A673 (cell line): ENCODE measurements around the gene MDM2. TPM values are rescaled to one million over a fixed set of nuclear protein-coding genes. Genes with fewer than 3 reads are reported as not detected.

ENCODE experiments used
- BruUV-seq: library from RNA; stranded (reverse); fragments of 400-500 nt; replicated peaks from 2 replicates; lab custom pipeline; 2021; lab: Mats Ljungman, UMichigan
- CTCF ChIA-PET: fragments of 300-600 bp; sonication (Branson Sonifier 250); formaldehyde crosslinking; loops from one replicate; lab custom pipeline; 2022; ENCODE audit warnings: antibody characterized with exemption; lab: Charles Lee
- POLR2A ChIA-PET: fragments of 300-600 bp; sonication (Branson Sonifier 250); formaldehyde crosslinking; loops from one replicate; lab custom pipeline; 2022; ENCODE audit warnings: antibody characterized with exemption; ENCODE audit not compliant: low non-redundant PET; lab: Charles Lee
- DNase-seq: peaks from one replicate; pipeline ENCODE4 v3.0.0-alpha.2; 2015; ENCODE audit warnings: low spot score
- H3K27ac ChIP-seq: fragments of 200-600 bp; sonication (generic); 2 replicates; pipeline ENCODE4 v1.5.1; 2016; ENCODE audit warnings: mixed run types, low read depth, mild to moderate bottlenecking, mixed read lengths, antibody characterized with exemption, low read length; ENCODE audit not compliant: poor library complexity, severe bottlenecking
- H3K27me3 ChIP-seq: fragments of 200-600 bp; sonication (generic); replicated peaks from 2 replicates; pipeline ENCODE4 v1.6.1; 2017; ENCODE audit warnings: mixed run types, low read depth, mild to moderate bottlenecking, mixed read lengths, antibody characterized with exemption, low read length; ENCODE audit not compliant: insufficient read depth, poor library complexity
- H3K36me3 ChIP-seq: fragments of 200-600 bp; sonication (generic); 2 replicates; pipeline ENCODE4 v1.6.1; 2016; ENCODE audit warnings: mixed run types, mild to moderate bottlenecking, mixed read lengths, antibody characterized with exemption, low read length; ENCODE audit not compliant: insufficient read depth, poor library complexity, severe bottlenecking
- H3K4me1 ChIP-seq: fragments of 200-600 bp; sonication (generic); 2 replicates; pipeline ENCODE4 v1.6.1; 2017; ENCODE audit warnings: mixed run types, mild to moderate bottlenecking, mixed read lengths, antibody characterized with exemption, low read length; ENCODE audit not compliant: insufficient read depth, poor library complexity, severe bottlenecking
- H3K4me3 ChIP-seq: fragments of 200-600 bp; sonication (generic); 2 replicates; pipeline ENCODE4 v1.5.1; 2016; ENCODE audit warnings: low read depth, mixed run types, mild to moderate bottlenecking, mixed read lengths, low read length; ENCODE audit not compliant: poor library complexity, severe bottlenecking
- H3K9me3 ChIP-seq: fragments of 200-600 bp; sonication (generic); 2 replicates; pipeline ENCODE4 v1.6.1; 2016; ENCODE audit warnings: mixed run types, low read depth, mild to moderate bottlenecking, mixed read lengths, antibody characterized with exemption, low read length; ENCODE audit not compliant: poor library complexity, severe bottlenecking
- EZH2 ChIP-seq: fragments of 200-600 bp; sonication (generic); IDR thresholded peaks from 2 replicates; pipeline ENCODE4 v1.6.1; 2017; ENCODE audit warnings: borderline replicate concordance, low read depth, mild to moderate bottlenecking, mixed read lengths, antibody characterized with exemption, low read length; ENCODE audit not compliant: poor library complexity, severe bottlenecking
- intact Hi-C: fragments of 100-400 bp; cut with micrococcal nuclease; formaldehyde crosslinking; loops from one replicate; pipeline ENCODE4 v1.10.0; 2022; ENCODE audit not compliant: unreplicated experiment
- total RNA-seq: library from RNA; stranded (reverse); gene quantifications from 2 replicates; pipeline ENCODE4 v1.2.3, GENCODE V29; 2021
- TF ChIP-seq, protein P1 (sequence below): fragments of 300-800, 200-600 bp; sonication (generic); conservative IDR thresholded peaks from 2 replicates; pipeline ENCODE4 v1.5.1; 2017; ENCODE audit warnings: low read depth, mild to moderate bottlenecking, antibody characterized with exemption, low read length, moderate library complexity, mixed read lengths

MDM2 gene
- total RNA-seq, 1 experiment from 2014 or later = 149 TPM

DNA sequence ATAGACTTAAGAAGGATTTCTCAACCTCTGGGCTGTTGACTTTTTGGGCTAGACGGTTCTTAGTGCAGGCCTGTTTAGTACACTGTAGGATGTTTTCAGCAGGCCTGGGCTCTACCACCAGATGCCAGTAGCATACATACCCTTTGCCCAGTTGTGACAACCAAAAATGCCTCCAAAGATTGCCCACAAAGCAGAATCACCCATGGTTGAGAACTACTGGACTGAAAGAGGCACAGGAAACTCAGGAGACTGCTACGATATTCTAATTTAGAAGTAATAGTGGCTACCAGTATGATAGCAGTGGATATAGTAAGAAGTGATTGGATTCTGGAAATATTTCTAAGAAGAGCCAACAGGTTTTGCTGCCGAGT is 46.5 kb upstream of the MDM2 start:
- H3K4me3 ChIP-seq = no peak overlapping the region
- no peaks in the 10 kb centered on the region for H3K27me3 ChIP-seq
- ChIA-PET CTCF (no interaction called here), POLR2A (no interaction called here)
- no peak overlapping the region for H3K27ac ChIP-seq
- DNase-seq = no peak
- intact Hi-C loops = no loop called here
- BruUV-seq = no TSS peak
- no peak for TF ChIP-seq EZH2
- TF ChIP-seq, protein P1, sequence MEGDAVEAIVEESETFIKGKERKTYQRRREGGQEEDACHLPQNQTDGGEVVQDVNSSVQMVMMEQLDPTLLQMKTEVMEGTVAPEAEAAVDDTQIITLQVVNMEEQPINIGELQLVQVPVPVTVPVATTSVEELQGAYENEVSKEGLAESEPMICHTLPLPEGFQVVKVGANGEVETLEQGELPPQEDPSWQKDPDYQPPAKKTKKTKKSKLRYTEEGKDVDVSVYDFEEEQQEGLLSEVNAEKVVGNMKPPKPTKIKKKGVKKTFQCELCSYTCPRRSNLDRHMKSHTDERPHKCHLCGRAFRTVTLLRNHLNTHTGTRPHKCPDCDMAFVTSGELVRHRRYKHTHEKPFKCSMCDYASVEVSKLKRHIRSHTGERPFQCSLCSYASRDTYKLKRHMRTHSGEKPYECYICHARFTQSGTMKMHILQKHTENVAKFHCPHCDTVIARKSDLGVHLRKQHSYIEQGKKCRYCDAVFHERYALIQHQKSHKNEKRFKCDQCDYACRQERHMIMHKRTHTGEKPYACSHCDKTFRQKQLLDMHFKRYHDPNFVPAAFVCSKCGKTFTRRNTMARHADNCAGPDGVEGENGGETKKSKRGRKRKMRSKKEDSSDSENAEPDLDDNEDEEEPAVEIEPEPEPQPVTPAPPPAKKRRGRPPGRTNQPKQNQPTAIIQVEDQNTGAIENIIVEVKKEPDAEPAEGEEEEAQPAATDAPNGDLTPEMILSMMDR = no peak
- no peaks in the 10 kb centered on the region for H3K9me3 ChIP-seq
- no peaks in the 10 kb centered on the region for H3K4me1 ChIP-seq
- H3K36me3 ChIP-seq = peaks cover 8% of the 10 kb centered on the region

- ChIA-PET POLR2A (no interaction called here), CTCF (no interaction called here)
- intact Hi-C loops = no loop called here
- Histone ChIP-seq H3K4me3 (no peak overlapping the region), H3K9me3 (no peaks in the 10 kb centered on the region), H3K36me3 (peaks cover 8% of the 10 kb centered on the region), H3K27ac (no peak overlapping the region), H3K4me1 (no peaks in the 10 kb centered on the region), H3K27me3 (no peaks in the 10 kb centered on the region)
- no TSS peak for BruUV-seq
- TF ChIP-seq EZH2 = no peak
- TF ChIP-seq, protein P1 = no peak
- DNase-seq = no peak
Measured at GRCh38 chr12:68761901-68762630, 45.9 kb upstream of the MDM2 start.

- Histone ChIP-seq H3K4me1 (no peaks in the 10 kb centered on the region), H3K27ac (no peak overlapping the region), H3K27me3 (no peaks in the 10 kb centered on the region), H3K4me3 (no peak overlapping the region), H3K9me3 (no peaks in the 10 kb centered on the region), H3K36me3 (peaks cover 8% of the 10 kb centered on the region)
- no TSS peak for BruUV-seq
- DNase-seq = no peak
- CTCF ChIA-PET = no interaction called here
- intact Hi-C loops = no loop called here
- POLR2A ChIA-PET = no interaction called here
- TF ChIP-seq EZH2 = no peak
- TF ChIP-seq, protein P1 = no peak
Measured at GRCh38 chr12:68762691-68763090, 45.3 kb upstream of the MDM2 start.
